ENCODE data around the gene SGSH.

GRCh38 chr17:80251966-80252365, 31.8 kb upstream of the SGSH start:
- no peak for TF ChIP-seq CTCF (IDR thresholded peaks at IDR 0.05)
- no peak for TF ChIP-seq POLR2A (IDR thresholded peaks at IDR 0.05)

All from suprapubic skin (tissue), 3 donors.